GM18519 (cell line): ENCODE measurements around the gene LCE1B.

Experiments used
- ATAC-seq: cut with Tn5 transposase; IDR thresholded peaks from one replicate; pipeline ENCODE4 v1.9.1; 2021; ENCODE audit warnings: mild to moderate bottlenecking, moderate library complexity; ENCODE audit not compliant: unreplicated experiment, low FRiP score

LCE1B gene

DNA sequence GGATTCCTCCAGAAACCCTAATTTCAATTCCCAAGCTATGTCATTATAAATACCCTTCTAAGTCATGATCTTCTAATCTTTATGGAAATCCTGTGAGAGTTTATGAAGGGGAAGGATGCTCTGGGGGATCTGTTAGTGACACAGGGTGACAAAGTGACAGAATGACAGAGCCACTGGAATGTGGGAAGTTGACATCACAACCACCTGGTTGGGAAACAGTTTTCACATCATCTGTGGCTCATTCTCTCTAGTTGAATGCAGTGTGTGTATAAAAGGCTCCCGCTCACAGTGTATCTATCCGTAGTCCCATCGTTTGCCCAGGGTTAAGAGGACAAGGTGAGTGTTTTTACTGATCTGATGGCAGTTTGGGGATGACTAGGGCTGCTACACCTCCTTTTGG lies 47.9 kb downstream of the LCE1B start, which contains the start of gene LCE7A:
LCE7A (plus strand) TSS at position 301 of the 400 bp plus-strand sequence. CDS start 702 bp downstream, outside the sequence.
- no peak for ATAC-seq

GRCh38 chr1:152860129-152860528 lies 48.4 kb downstream of the LCE1B start:
- no peak for ATAC-seq

DNA sequence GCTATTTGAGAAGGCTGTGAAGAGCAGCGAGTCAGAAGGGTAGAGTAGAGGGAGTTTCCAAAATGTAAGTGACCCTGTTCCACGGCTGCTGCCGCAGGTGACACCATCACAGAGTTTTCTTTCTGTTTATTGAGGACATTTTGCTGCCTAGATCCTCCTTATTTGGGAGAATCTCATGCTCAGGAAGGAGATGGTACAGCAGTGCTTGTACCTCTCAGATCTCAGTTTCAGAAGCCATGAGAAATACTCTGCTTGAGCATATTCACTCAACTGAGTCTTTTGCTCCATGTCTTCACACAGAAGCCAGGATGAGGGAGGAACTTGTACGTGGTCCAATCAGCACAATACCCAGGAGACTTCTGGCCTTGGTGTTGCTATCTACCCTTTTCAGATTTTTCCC lies 49.6 kb downstream of the LCE1B start:
- no peak for ATAC-seq
